K562 (cell line): Measurements from ENCODE around the gene ALG6. TPM values are rescaled to one million over a fixed set of nuclear protein-coding genes. Genes with fewer than 3 reads are reported as not detected.

Experiments
- ATAC-seq: fragments of 200-7000 bp; cut with Tn5 transposase; 3 replicates; pipeline ENCODE4 v1.9.1; 2020; ENCODE audit warnings: moderate library complexity
- BruUV-seq: library from RNA; stranded (reverse); fragments of 400-500 nt; replicated peaks from 2 replicates; lab custom pipeline; 2021; lab: Mats Ljungman, UMichigan
- CTCF ChIA-PET: fragments of 300-600 bp; formaldehyde crosslinking; extraction: SDS; loops from one replicate; lab custom pipeline; 2021; ENCODE audit warnings: low intra/inter-chr PET ratio; lab: Yijun Ruan, JAX
- POLR2A ChIA-PET: fragments of 300-600, 350-650 bp; sonication (Branson Sonifier 250); formaldehyde crosslinking; extraction: SDS; loops from one replicate; lab custom pipeline; 2021; ENCODE audit warnings: antibody characterized with exemption, inconsistent platforms; lab: Yijun Ruan, JAX
- DNase-seq, 4 experiments: peaks; one replicate each; pipeline versions ENCODE4 v3.0.0 to v3.0.0-alpha.2; 2011 to 2018; ENCODE audit warnings: low spot score in 3 of 4, mixed read lengths in 3 of 4; ENCODE audit errors: extremely low read depth in 1 of 4
- FAIRE-seq: peaks from 2 replicates; lab custom pipeline; 2011; peaks lifted over from hg19 to GRCh38; lab: Jason Lieb, UNC
- H2AFZ ChIP-seq: 2 replicates; pipeline ENCODE4 v1.6.0; 2011; ENCODE audit warnings: low read depth, low read length, control low read depth, inconsistent platforms
- H3K27ac ChIP-seq: fragments of 200-600 bp; 3 replicates; pipeline ENCODE4 v1.8.0; 2011; ENCODE audit warnings: low read depth, mild to moderate bottlenecking, control low read depth, inconsistent platforms, low read length, moderate library complexity, mixed read lengths; ENCODE audit errors: extremely low read depth
- H3K27me3 ChIP-seq, 2 experiments: fragments of 300-600 bp in 1 of 2; 2 replicates in 1 of 2; 3 replicates in 1 of 2; pipeline versions ENCODE4 v1.6.0 to v1.8.0; 2011; ENCODE audit warnings: inconsistent platforms in 2 of 2, low read length in 2 of 2, mild to moderate bottlenecking in 1 of 2, mixed read lengths in 1 of 2, moderate library complexity in 1 of 2; ENCODE audit not compliant: control insufficient read depth in 2 of 2, insufficient read depth in 2 of 2
- H3K36me3 ChIP-seq: fragments of 300-600 bp; 3 replicates; pipeline ENCODE4 v1.8.0; 2011; ENCODE audit warnings: mild to moderate bottlenecking, low read length, inconsistent platforms; ENCODE audit not compliant: control insufficient read depth, insufficient read depth
- H3K4me1 ChIP-seq, 2 experiments: fragments of 200-600 bp in 1 of 2; replicated peaks in 1 of 2; 2 replicates in 1 of 2; 3 replicates in 1 of 2; pipeline versions ENCODE4 v1.5.1 to v1.8.0; 2011; ENCODE audit warnings: inconsistent platforms in 2 of 2, low read length in 2 of 2, mild to moderate bottlenecking in 1 of 2, mixed read lengths in 1 of 2, moderate library complexity in 1 of 2; ENCODE audit not compliant: control insufficient read depth in 2 of 2, insufficient read depth in 2 of 2
- H3K4me2 ChIP-seq: 2 replicates; pipeline ENCODE4 v1.6.1; 2011; ENCODE audit warnings: low read length, control low read depth, inconsistent platforms, mixed read lengths; ENCODE audit not compliant: insufficient read depth
- H3K4me3 ChIP-seq: fragments of 200-600 bp; sonication (generic), shearing (Covaris generic); 2 replicates; pipeline ENCODE4 v1.5.1; 2016; ENCODE audit warnings: control low read depth, inconsistent platforms
- H3K79me2 ChIP-seq: fragments of 200-600 bp; 3 replicates; pipeline ENCODE4 v1.8.0; 2011; ENCODE audit warnings: low read length, inconsistent platforms; ENCODE audit not compliant: control insufficient read depth, insufficient read depth
- H3K9ac ChIP-seq, 2 experiments: 2 replicates each; pipeline versions ENCODE4 v1.6.0 to v1.6.1; 2011; ENCODE audit warnings: low read depth in 2 of 2, low read length in 2 of 2, control low read depth in 1 of 2, inconsistent platforms in 1 of 2, mild to moderate bottlenecking in 1 of 2, mixed read lengths in 1 of 2; ENCODE audit not compliant: insufficient read depth in 1 of 2
- H3K9me1 ChIP-seq: one replicate; pipeline ENCODE4 v1.6.0; 2011; ENCODE audit warnings: inconsistent platforms, mild to moderate bottlenecking, low read length, moderate library complexity; ENCODE audit not compliant: control insufficient read depth, insufficient read depth
- H3K9me3 ChIP-seq: replicated peaks from 2 replicates; pipeline ENCODE4 v1.5.1; 2011; ENCODE audit warnings: low read depth, low read length, inconsistent platforms; ENCODE audit not compliant: control insufficient read depth, insufficient read depth
- H4K20me1 ChIP-seq: replicated peaks from 2 replicates; pipeline ENCODE4 v1.6.1; 2011; ENCODE audit warnings: low read length, inconsistent platforms, mixed read lengths; ENCODE audit not compliant: control insufficient read depth, insufficient read depth
- ARID1B ChIP-seq: fragments of 450-650 bp; IDR thresholded peaks from 2 replicates; pipeline ENCODE4 v1.6.1; 2016; ENCODE audit warnings: antibody characterized with exemption, mild to moderate bottlenecking, inconsistent platforms
- BMI1 ChIP-seq: fragments of 150-350 bp; IDR thresholded peaks from 2 replicates; pipeline ENCODE4 v1.6.1; 2014; ENCODE audit warnings: low read length
- CCNT2 ChIP-seq: IDR thresholded peaks from 2 replicates; pipeline ENCODE4 v1.6.1; 2011; ENCODE audit warnings: borderline replicate concordance, low read depth, mild to moderate bottlenecking, moderate library complexity, mixed read lengths, low read length; ENCODE audit not compliant: insufficient read length; ENCODE audit errors: extremely low read depth
- HDAC8 ChIP-seq: fragments of 450-650 bp; IDR thresholded peaks from 2 replicates; pipeline ENCODE4 v1.6.1; 2016; ENCODE audit warnings: mild to moderate bottlenecking, missing genetic modification characterization, moderate library complexity, missing compliant biosample characterization
- IRF1 ChIP-seq: sonication (generic); formaldehyde crosslinking; IDR thresholded peaks from 2 replicates; pipeline ENCODE4 v1.8.0; 2022; ENCODE audit warnings: missing genetic modification reagents, mild to moderate bottlenecking, borderline replicate concordance
- KDM5B ChIP-seq: fragments of 200-600 bp; sonication (generic); IDR thresholded peaks from 2 replicates; pipeline ENCODE4 v1.6.1; 2012; ENCODE audit warnings: low read depth, mild to moderate bottlenecking, moderate library complexity, low read length, control low read depth, inconsistent platforms; ENCODE audit not compliant: insufficient replicate concordance
- MEIS2 ChIP-seq: fragments of 450-650 bp; IDR thresholded peaks from 2 replicates; pipeline ENCODE4 v1.6.1; 2014; ENCODE audit warnings: mild to moderate bottlenecking; ENCODE audit not compliant: partially characterized antibody
- PBX2 ChIP-seq, 2 experiments: IDR thresholded peaks in 1 of 2; conservative IDR thresholded peaks in 1 of 2; 2 replicates each; pipeline ENCODE4 v1.6.1; 2016; ENCODE audit warnings: low read depth in 2 of 2, mild to moderate bottlenecking in 1 of 2, missing compliant biosample characterization in 1 of 2, missing genetic modification characterization in 1 of 2, moderate library complexity in 1 of 2
- SMAD1 ChIP-seq: fragments of 150-350 bp; IDR thresholded peaks from 2 replicates; pipeline ENCODE4 v1.6.1; 2014; ENCODE audit warnings: low read length, low read depth; ENCODE audit not compliant: partially characterized antibody
- XRCC5 ChIP-seq: fragments of 200-400 bp; formaldehyde crosslinking; IDR thresholded peaks from 2 replicates; pipeline ENCODE4 v1.6.1; 2017; ENCODE audit warnings: low read depth, mild to moderate bottlenecking, low read length
- ZNF146 ChIP-seq: IDR thresholded peaks from one replicate; pipeline ENCODE4 v1.6.1; 2018; ENCODE audit warnings: missing compliant biosample characterization; ENCODE audit not compliant: unreplicated experiment
- WGBS: fragments of 100-300 bp; shearing (Covaris generic); methylation state at CpG from one replicate; pipeline ENCODE4 v1.1.6; 2016; ENCODE audit warnings: low coverage, mixed read lengths; ENCODE audit not compliant: insufficient coverage; ENCODE audit errors: missing lambda C conversion rate; 5-methylcytosine and 5-hydroxymethylcytosine counted together
- in situ Hi-C: fragments of 300-500 bp; cut with MboI; formaldehyde crosslinking; loops from 4 replicates; pipeline ENCODE4 v1.15.0; 2018; ENCODE audit warnings: inconsistent platforms, mixed read lengths
- intact Hi-C: fragments of 100-400 bp; cut with micrococcal nuclease; formaldehyde crosslinking; loops from 2 replicates; pipeline ENCODE4 v1.14.2; 2022
- polyA plus RNA-seq, 8 experiments: library from polyadenylated mRNA; depleted of rRNA in 4 of 8; stranded (reverse) in 5 of 8; unstranded in 3 of 8; fragments of >200 nt; fragmentation: Nextera tagmentation in 2 of 8; fragmentation: Illumina TruSeq in 1 of 8; extraction: Ambion mirVana in 2 of 8; extraction: Trizol in 1 of 8; gene quantifications; 2 replicates each; pipeline versions ENCODE4 v1.2.1 to v1.2.3, GENCODE V29; 2011 to 2014; ENCODE audit warnings: inconsistent platforms in 1 of 8, missing spikeins in 1 of 8
- total RNA-seq, 7 experiments: library from RNA; depleted of rRNA in 6 of 7; stranded (reverse); fragments of >200 nt in 6 of 7; fragmentation: Illumina TruSeq in 2 of 7; extraction: Trizol in 2 of 7; gene quantifications; 2 replicates each; pipeline versions ENCODE4 v1.2.1 to v1.2.3, GENCODE V29; 2011 to 2021; ENCODE audit warnings: low replicate concordance in 1 of 7
- TF ChIP-seq, protein P1 (sequence below): fragments of 450-650 bp; IDR thresholded peaks from 2 replicates; pipeline ENCODE4 v1.6.1; 2016; ENCODE audit warnings: missing biosample characterization, missing genetic modification characterization
- TF ChIP-seq, protein P2 (sequence below): sonication (generic); formaldehyde crosslinking; IDR thresholded peaks from 2 replicates; pipeline ENCODE4 v1.8.0; 2022; ENCODE audit warnings: mild to moderate bottlenecking, low read depth, missing genetic modification reagents
- TF ChIP-seq, protein P3 (sequence below): fragments of 450-650 bp; IDR thresholded peaks from 2 replicates; pipeline ENCODE4 v1.6.1; 2016; ENCODE audit warnings: borderline replicate concordance

The ALG6 gene
- total and polyA plus RNA-seq, 9 of the 15 experiments (the other 6 are each of a cell fraction or from before 2014, with no cell fraction given) = 14.6 to 35.7 (median 23.3) TPM

- Histone ChIP-seq H3K4me2 (no peak overlapping the region), H3K27ac (no peak overlapping the region), H3K27me3 (no peaks in the 10 kb centered on the region), H3K36me3 (peaks cover 11% of the 10 kb centered on the region; the same call in 2 of the 3 replicates), H3K4me3 (no peak overlapping the region), H3K9ac (no peak overlapping the region), H3K9me3 (no peaks in the 10 kb centered on the region), H4K20me1 (no peaks in the 10 kb centered on the region), H3K4me1 (no peaks in the 10 kb centered on the region; a peak in 2 of 5 replicates), H3K79me2 (no peaks in the 10 kb centered on the region), H3K9me1 (no peaks in the 10 kb centered on the region), H2AFZ (no peak overlapping the region)
- intact Hi-C loops = no loop called here
- no TSS peak for BruUV-seq
- CTCF ChIA-PET = no interaction called here
- DNase-seq (peak in 1 of 4 experiments; percentile 5), ATAC-seq (peak; percentile 51), FAIRE-seq (no peak)
- WGBS = 8% methylated on average over 3 of the region's 3 CpGs
- POLR2A ChIA-PET = no interaction called here
- in situ Hi-C loops = no loop called here
- TF ChIP-seq HDAC8 (tag) (no peak), BMI1 (no peak), PBX2 (CRISPR knock-in tag; IDR thresholded peaks at IDR 0.05; ENCODE audit: low read depth) (no peak), PBX2 (tag; conservative IDR thresholded peaks at IDR 0.05; ENCODE audit: low read depth) (no peak), XRCC5 (no peak), ZNF146 (CRISPR knock-in tag) (no peak), MEIS2 (peak; percentile 53), KDM5B (no peak), CCNT2 (peak; percentile 17), SMAD1 (no peak), IRF1 (CRISPR knock-in tag) (no peak), ARID1B (peak; percentile 68)
- TF ChIP-seq, protein P1, sequence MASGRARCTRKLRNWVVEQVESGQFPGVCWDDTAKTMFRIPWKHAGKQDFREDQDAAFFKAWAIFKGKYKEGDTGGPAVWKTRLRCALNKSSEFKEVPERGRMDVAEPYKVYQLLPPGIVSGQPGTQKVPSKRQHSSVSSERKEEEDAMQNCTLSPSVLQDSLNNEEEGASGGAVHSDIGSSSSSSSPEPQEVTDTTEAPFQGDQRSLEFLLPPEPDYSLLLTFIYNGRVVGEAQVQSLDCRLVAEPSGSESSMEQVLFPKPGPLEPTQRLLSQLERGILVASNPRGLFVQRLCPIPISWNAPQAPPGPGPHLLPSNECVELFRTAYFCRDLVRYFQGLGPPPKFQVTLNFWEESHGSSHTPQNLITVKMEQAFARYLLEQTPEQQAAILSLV (tag) = no peak
- TF ChIP-seq, protein P2, sequence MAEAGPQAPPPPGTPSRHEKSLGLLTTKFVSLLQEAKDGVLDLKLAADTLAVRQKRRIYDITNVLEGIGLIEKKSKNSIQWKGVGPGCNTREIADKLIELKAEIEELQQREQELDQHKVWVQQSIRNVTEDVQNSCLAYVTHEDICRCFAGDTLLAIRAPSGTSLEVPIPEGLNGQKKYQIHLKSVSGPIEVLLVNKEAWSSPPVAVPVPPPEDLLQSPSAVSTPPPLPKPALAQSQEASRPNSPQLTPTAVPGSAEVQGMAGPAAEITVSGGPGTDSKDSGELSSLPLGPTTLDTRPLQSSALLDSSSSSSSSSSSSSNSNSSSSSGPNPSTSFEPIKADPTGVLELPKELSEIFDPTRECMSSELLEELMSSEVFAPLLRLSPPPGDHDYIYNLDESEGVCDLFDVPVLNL (CRISPR knock-in tag) = no peak
- TF ChIP-seq, protein P3, sequence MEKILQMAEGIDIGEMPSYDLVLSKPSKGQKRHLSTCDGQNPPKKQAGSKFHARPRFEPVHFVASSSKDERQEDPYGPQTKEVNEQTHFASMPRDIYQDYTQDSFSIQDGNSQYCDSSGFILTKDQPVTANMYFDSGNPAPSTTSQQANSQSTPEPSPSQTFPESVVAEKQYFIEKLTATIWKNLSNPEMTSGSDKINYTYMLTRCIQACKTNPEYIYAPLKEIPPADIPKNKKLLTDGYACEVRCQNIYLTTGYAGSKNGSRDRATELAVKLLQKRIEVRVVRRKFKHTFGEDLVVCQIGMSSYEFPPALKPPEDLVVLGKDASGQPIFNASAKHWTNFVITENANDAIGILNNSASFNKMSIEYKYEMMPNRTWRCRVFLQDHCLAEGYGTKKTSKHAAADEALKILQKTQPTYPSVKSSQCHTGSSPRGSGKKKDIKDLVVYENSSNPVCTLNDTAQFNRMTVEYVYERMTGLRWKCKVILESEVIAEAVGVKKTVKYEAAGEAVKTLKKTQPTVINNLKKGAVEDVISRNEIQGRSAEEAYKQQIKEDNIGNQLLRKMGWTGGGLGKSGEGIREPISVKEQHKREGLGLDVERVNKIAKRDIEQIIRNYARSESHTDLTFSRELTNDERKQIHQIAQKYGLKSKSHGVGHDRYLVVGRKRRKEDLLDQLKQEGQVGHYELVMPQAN = no peak
Measured at GRCh38 chr1:63403386-63403785, 36.0 kb downstream of the ALG6 start.
